Measurements from ENCODE around the gene CLPSL1.

Gene CLPSL1

DNA sequence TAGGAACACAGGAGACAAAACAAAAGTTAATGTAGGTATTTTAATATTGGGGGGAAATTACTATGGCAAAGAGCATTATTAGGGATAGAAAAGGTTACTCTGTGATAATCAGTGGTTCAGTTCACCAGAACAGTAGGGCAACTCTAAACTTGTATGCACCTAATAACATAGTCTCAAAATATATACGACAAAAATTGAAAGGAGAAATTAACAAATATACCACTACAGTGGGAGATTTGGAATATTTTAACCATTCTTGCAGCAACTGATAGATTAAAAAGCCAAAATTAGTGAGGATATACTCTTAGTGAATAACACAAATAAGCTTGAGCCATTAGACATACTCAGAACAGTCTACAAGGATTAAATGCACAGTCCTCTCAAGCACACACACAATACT lies 32.9 kb upstream of the CLPSL1 start:
- Histone ChIP-seq H3F3A (ENCODE audit: insufficient read depth, low read length) (no peaks in the 10 kb centered on the region), H3K27me3 (replicated peaks; ENCODE audit: insufficient read depth, low read length) (no peaks in the 10 kb centered on the region), H3K79me2 (ENCODE audit: low read length) (no peaks in the 10 kb centered on the region), H3K9me3 (replicated peaks; ENCODE audit: insufficient read depth, low read length) (no peaks in the 10 kb centered on the region), H4K20me1 (ENCODE audit: insufficient read depth, low read length) (no peaks in the 10 kb centered on the region), H3K4me3 (ENCODE audit: low read length) (no peak overlapping the region), H3K9ac (ENCODE audit: low read length) (no peak overlapping the region), H3K4me2 (ENCODE audit: low read depth, low read length) (no peak overlapping the region), H3K27ac (ENCODE audit: low read length) (no peak overlapping the region), H3K4me1 (ENCODE audit: low read length) (no peaks in the 10 kb centered on the region), H2AFZ (ENCODE audit: low read length) (no peak overlapping the region), H3K9me2 (replicated peaks; ENCODE audit: insufficient read depth, low read length) (no peaks in the 10 kb centered on the region), H3K36me3 (replicated peaks; ENCODE audit: insufficient read depth, low read length) (no peaks in the 10 kb centered on the region)
- DNase-seq: no peak
- no peak for TF ChIP-seq EZH2phosphoT487 (IDR thresholded peaks at IDR 0.05; ENCODE audit: low read length)
- TF ChIP-seq EZH2 (optimal IDR thresholded peaks at IDR 0.05; ENCODE audit: low read depth, low read length): no peak
- TF ChIP-seq, protein P1, sequence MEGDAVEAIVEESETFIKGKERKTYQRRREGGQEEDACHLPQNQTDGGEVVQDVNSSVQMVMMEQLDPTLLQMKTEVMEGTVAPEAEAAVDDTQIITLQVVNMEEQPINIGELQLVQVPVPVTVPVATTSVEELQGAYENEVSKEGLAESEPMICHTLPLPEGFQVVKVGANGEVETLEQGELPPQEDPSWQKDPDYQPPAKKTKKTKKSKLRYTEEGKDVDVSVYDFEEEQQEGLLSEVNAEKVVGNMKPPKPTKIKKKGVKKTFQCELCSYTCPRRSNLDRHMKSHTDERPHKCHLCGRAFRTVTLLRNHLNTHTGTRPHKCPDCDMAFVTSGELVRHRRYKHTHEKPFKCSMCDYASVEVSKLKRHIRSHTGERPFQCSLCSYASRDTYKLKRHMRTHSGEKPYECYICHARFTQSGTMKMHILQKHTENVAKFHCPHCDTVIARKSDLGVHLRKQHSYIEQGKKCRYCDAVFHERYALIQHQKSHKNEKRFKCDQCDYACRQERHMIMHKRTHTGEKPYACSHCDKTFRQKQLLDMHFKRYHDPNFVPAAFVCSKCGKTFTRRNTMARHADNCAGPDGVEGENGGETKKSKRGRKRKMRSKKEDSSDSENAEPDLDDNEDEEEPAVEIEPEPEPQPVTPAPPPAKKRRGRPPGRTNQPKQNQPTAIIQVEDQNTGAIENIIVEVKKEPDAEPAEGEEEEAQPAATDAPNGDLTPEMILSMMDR (IDR thresholded peaks at IDR 0.05; ENCODE audit: low read length): no peak

GRCh38 chr6:35750557-35750956 lies 30.3 kb upstream of the CLPSL1 start:
- H2AFZ ChIP-seq (ENCODE audit: low read length): no peak overlapping the region
- no peak overlapping the region for H3K9ac ChIP-seq (ENCODE audit: low read length)
- no peak overlapping the region for H3K4me2 ChIP-seq (ENCODE audit: low read depth, low read length)
- no peaks in the 10 kb centered on the region for H3K4me1 ChIP-seq (ENCODE audit: low read length)
- H3K9me3 ChIP-seq (replicated peaks; ENCODE audit: insufficient read depth, low read length): no peaks in the 10 kb centered on the region
- no peaks in the 10 kb centered on the region for H3K79me2 ChIP-seq (ENCODE audit: low read length)
- H3F3A ChIP-seq (ENCODE audit: insufficient read depth, low read length): no peaks in the 10 kb centered on the region
- H3K4me3 ChIP-seq (ENCODE audit: low read length): no peak overlapping the region
- no peaks in the 10 kb centered on the region for H3K36me3 ChIP-seq (replicated peaks; ENCODE audit: insufficient read depth, low read length)
- TF ChIP-seq EZH2phosphoT487 (IDR thresholded peaks at IDR 0.05; ENCODE audit: low read length): no peak
- no peak for TF ChIP-seq EZH2 (optimal IDR thresholded peaks at IDR 0.05; ENCODE audit: low read depth, low read length)
- TF ChIP-seq, protein P1 (IDR thresholded peaks at IDR 0.05; ENCODE audit: low read length): no peak
- H3K9me2 ChIP-seq (replicated peaks; ENCODE audit: insufficient read depth, low read length): no peaks in the 10 kb centered on the region
- no peak for DNase-seq
- H3K27me3 ChIP-seq (replicated peaks; ENCODE audit: insufficient read depth, low read length): no peaks in the 10 kb centered on the region
- no peaks in the 10 kb centered on the region for H4K20me1 ChIP-seq (ENCODE audit: insufficient read depth, low read length)
- no peak overlapping the region for H3K27ac ChIP-seq (ENCODE audit: low read length)

- no peaks in the 10 kb centered on the region for H3K27me3 ChIP-seq (replicated peaks; ENCODE audit: insufficient read depth, low read length)
- no peaks in the 10 kb centered on the region for H3F3A ChIP-seq (ENCODE audit: insufficient read depth, low read length)
- no peak overlapping the region for H2AFZ ChIP-seq (ENCODE audit: low read length)
- H3K4me1 ChIP-seq (ENCODE audit: low read length): no peaks in the 10 kb centered on the region
- H3K4me3 ChIP-seq (ENCODE audit: low read length): no peak overlapping the region
- no peaks in the 10 kb centered on the region for H3K9me3 ChIP-seq (replicated peaks; ENCODE audit: insufficient read depth, low read length)
- no peak overlapping the region for H3K9ac ChIP-seq (ENCODE audit: low read length)
- H3K79me2 ChIP-seq (ENCODE audit: low read length): no peaks in the 10 kb centered on the region
- TF ChIP-seq EZH2 (optimal IDR thresholded peaks at IDR 0.05; ENCODE audit: low read depth, low read length) (no peak), EZH2phosphoT487 (IDR thresholded peaks at IDR 0.05; ENCODE audit: low read length) (no peak)
- TF ChIP-seq, protein P1 (IDR thresholded peaks at IDR 0.05; ENCODE audit: low read length): no peak
- no peaks in the 10 kb centered on the region for H3K36me3 ChIP-seq (replicated peaks; ENCODE audit: insufficient read depth, low read length)
- H3K9me2 ChIP-seq (replicated peaks; ENCODE audit: insufficient read depth, low read length): no peaks in the 10 kb centered on the region
- no peaks in the 10 kb centered on the region for H4K20me1 ChIP-seq (ENCODE audit: insufficient read depth, low read length)
- DNase-seq: no peak
- H3K4me2 ChIP-seq (ENCODE audit: low read depth, low read length): no peak overlapping the region
- no peak overlapping the region for H3K27ac ChIP-seq (ENCODE audit: low read length)
These were observed 29.2 kb upstream of the CLPSL1 start for GRCh38 chr6:35751594-35751993.
